ENCODE results near the gene ARID5A. TPM values are rescaled to one million over a fixed set of nuclear protein-coding genes. Genes with fewer than 3 reads are reported as not detected.
A peak's percentile ranks its signal among the peaks of the same experiment; 100 is the strongest.

ARID5A gene
- total and polyA plus RNA-seq, 2 experiments from 2014 or later, result 5.5 to 7.7 TPM

- Histone ChIP-seq H3F3A (replicated peaks; ENCODE audit: low read depth) (no peaks in the 10 kb centered on the region), H3K4me2 (peak overlapping the region; percentile 92; the same call in 1 of the 2 replicates), H3K4me1 (ENCODE audit: insufficient read depth) (peaks cover 33% of the 10 kb centered on the region), H3K27ac (ENCODE audit: low read depth) (no peak overlapping the region), H2AFZ (no peak overlapping the region), H4K20me1 (replicated peaks; ENCODE audit: insufficient read depth) (no peaks in the 10 kb centered on the region), H3K36me3 (ENCODE audit: insufficient read depth) (no peaks in the 10 kb centered on the region), H3K9me2 (ENCODE audit: insufficient read depth) (no peaks in the 10 kb centered on the region), H3K27me3 (ENCODE audit: insufficient read depth) (peaks cover 32% of the 10 kb centered on the region), H3K4me3 (no peak overlapping the region), H3K79me2 (replicated peaks; ENCODE audit: insufficient read depth) (no peaks in the 10 kb centered on the region)
- no peaks in the 10 kb centered on the region for H3K36me3 Mint-ChIP-seq (ENCODE audit: low read depth)
- no peak overlapping the region for H3K4me3 Mint-ChIP-seq
- H3K9me3 Mint-ChIP-seq, result no peaks in the 10 kb centered on the region
- peaks cover 19% of the 10 kb centered on the region for H3K27me3 Mint-ChIP-seq (ENCODE audit: insufficient read depth, low read depth, poor library complexity)
- H3K4me1 Mint-ChIP-seq, result peaks cover 33% of the 10 kb centered on the region
- ATAC-seq (no peak), DNase-seq (ENCODE audit: low spot score) (no peak)
- no peak overlapping the region for H3K27ac Mint-ChIP-seq
- TF ChIP-seq EZH2 (IDR thresholded peaks at IDR 0.05; ENCODE audit: low read depth, unreplicated experiment) (no peak), CREB1 (CRISPR knock-in tag; IDR thresholded peaks at IDR 0.05; ENCODE audit: low read depth) (no peak), ZNF462 (CRISPR knock-in tag; IDR thresholded peaks at IDR 0.05) (no peak), NANOG (IDR thresholded peaks at IDR 0.05; ENCODE audit: borderline replicate concordance) (no peak), ETS1 (IDR thresholded peaks at IDR 0.05) (no peak)
Measured at GRCh38 chr2:96530474-96531357, 5.8 kb upstream of the ARID5A start.
